HG02884 (cell line): Measurements from ENCODE around the gene CPNE4.

ENCODE experiments used
- ATAC-seq: cut with Tn5 transposase; IDR thresholded peaks from one replicate; pipeline ENCODE4 v1.9.1; 2021; ENCODE audit warnings: mild to moderate bottlenecking, moderate library complexity; ENCODE audit not compliant: unreplicated experiment

The CPNE4 gene

GRCh38 chr3:131547585-131547984 is 487.2 kb downstream of the CPNE4 start:
- no peak for ATAC-seq

- ATAC-seq = no peak
These were observed 488.4 kb downstream of the CPNE4 start for GRCh38 chr3:131546441-131546840.

- ATAC-seq = no peak
These were observed 490.3 kb downstream of the CPNE4 start for GRCh38 chr3:131544557-131544956.

- ATAC-seq = no peak
These were observed 491.1 kb downstream of the CPNE4 start for GRCh38 chr3:131543714-131544113.

- ATAC-seq = no peak
These were observed 493.5 kb downstream of the CPNE4 start for GRCh38 chr3:131541288-131541687.

GRCh38 chr3:131540821-131541220 is 494.0 kb downstream of the CPNE4 start:
- no peak for ATAC-seq

GRCh38 chr3:131540143-131540542 is 494.7 kb downstream of the CPNE4 start:
- ATAC-seq = no peak

GRCh38 chr3:131538968-131539367 is 495.8 kb downstream of the CPNE4 start:
- no peak for ATAC-seq

GRCh38 chr3:131537531-131537930 is 497.3 kb downstream of the CPNE4 start:
- no peak for ATAC-seq

GRCh38 chr3:131535596-131535995 is 499.2 kb downstream of the CPNE4 start:
- no peak for ATAC-seq

GRCh38 chr3:131535131-131535530 is 499.7 kb downstream of the CPNE4 start:
- ATAC-seq = no peak

GRCh38 chr3:131532645-131533044 is 502.2 kb downstream of the CPNE4 start:
- ATAC-seq = no peak

GRCh38 chr3:131530843-131531242 is 504.0 kb downstream of the CPNE4 start:
- ATAC-seq = no peak

- no peak for ATAC-seq
These were observed 504.4 kb downstream of the CPNE4 start for GRCh38 chr3:131530388-131530787.

GRCh38 chr3:131526801-131527347 is 507.9 kb downstream of the CPNE4 start:
- ATAC-seq = no peak

GRCh38 chr3:131518680-131519079 is 516.1 kb downstream of the CPNE4 start:
- no peak for ATAC-seq

GRCh38 chr3:131505421-131505820 is 529.4 kb downstream of the CPNE4 start:
- ATAC-seq = no peak

- ATAC-seq = no peak
These were observed 531.5 kb downstream of the CPNE4 start for GRCh38 chr3:131503320-131503635.

- peak; percentile 93 for ATAC-seq
These were observed 532.1 kb downstream of the CPNE4 start, which contains the start of gene MRPL3 for GRCh38 chr3:131502530-131503319. Gene MRPL3 (minus strand): TSS chr3:131502971. CDS start chr3:131502821, 150 bp downstream.

- ATAC-seq = no peak
These were observed 532.9 kb downstream of the CPNE4 start for GRCh38 chr3:131501949-131502348.

GRCh38 chr3:131494706-131495105 is 540.1 kb downstream of the CPNE4 start:
- no peak for ATAC-seq

GRCh38 chr3:131491775-131492174 is 543.0 kb downstream of the CPNE4 start:
- no peak for ATAC-seq

GRCh38 chr3:131491084-131491483 is 543.7 kb downstream of the CPNE4 start:
- ATAC-seq = no peak
